SU-DHL-6 (cell line): Measurements from ENCODE around the gene HEXD.
"Not testable (repeated sequence)": the region's sequence is repeated elsewhere in the genome, so short reads cannot be mapped to it uniquely, and the experiment has no call there.

Source experiments
- H2AFZ ChIP-seq: fragments of 200-600 bp; sonication (generic); 2 replicates; pipeline ENCODE4 v1.6.1; 2014; ENCODE audit warnings: low read depth, mild to moderate bottlenecking, moderate library complexity, mixed read lengths, antibody characterized with exemption, low read length; ENCODE audit not compliant: severe bottlenecking
- H3F3A ChIP-seq: fragments of 200-600 bp; shearing (Covaris generic); 2 replicates; pipeline ENCODE4 v1.6.0; 2016; ENCODE audit warnings: antibody characterized with exemption, mild to moderate bottlenecking; ENCODE audit not compliant: insufficient read depth
- H3K27ac ChIP-seq: fragments of 200-600 bp; sonication (generic); 2 replicates; pipeline ENCODE4 v1.5.1; 2016; ENCODE audit warnings: low read depth, mild to moderate bottlenecking, low read length, moderate library complexity, mixed read lengths
- H3K27me3 ChIP-seq: fragments of 200-600 bp; sonication (generic), shearing (Covaris generic); 2 replicates; pipeline ENCODE4 v1.6.0; 2014; ENCODE audit warnings: mild to moderate bottlenecking, low read length
- H3K36me3 ChIP-seq: fragments of 200-600 bp; sonication (generic); 2 replicates; pipeline ENCODE4 v1.6.1; 2014; ENCODE audit warnings: mild to moderate bottlenecking, low read length, mixed read lengths
- H3K4me2 ChIP-seq: fragments of 300-600, 200-600 bp; shearing (Covaris generic), sonication (generic); 2 replicates; pipeline ENCODE4 v1.6.0; 2014; ENCODE audit warnings: low read length, low read depth, mild to moderate bottlenecking; ENCODE audit not compliant: poor library complexity, severe bottlenecking
- H3K4me3 ChIP-seq: fragments of 200-600 bp; sonication (generic); 2 replicates; pipeline ENCODE4 v1.5.1; 2014; ENCODE audit warnings: antibody characterized with exemption, low read length, mild to moderate bottlenecking, mixed read lengths; ENCODE audit not compliant: insufficient read depth, poor library complexity, severe bottlenecking
- H3K79me2 ChIP-seq: fragments of 200-600 bp; sonication (generic); 2 replicates; pipeline ENCODE4 v1.6.1; 2014; ENCODE audit warnings: mild to moderate bottlenecking, low read length, moderate library complexity; ENCODE audit not compliant: insufficient read depth
- H3K9ac ChIP-seq: fragments of 200-600 bp; sonication (generic); 2 replicates; pipeline ENCODE4 v1.7.0; 2014; ENCODE audit warnings: mild to moderate bottlenecking, low read length
- H3K9me2 ChIP-seq: fragments of 200-600 bp; sonication (generic); replicated peaks from 2 replicates; pipeline ENCODE4 v1.6.1; 2014; ENCODE audit warnings: low read length; ENCODE audit not compliant: insufficient read depth
- H3K9me3 ChIP-seq: fragments of 200-600 bp; sonication (generic); 2 replicates; pipeline ENCODE4 v1.6.1; 2014; ENCODE audit warnings: low read length, mixed read lengths; ENCODE audit not compliant: insufficient read depth
- H4K20me1 ChIP-seq: fragments of 200-600 bp; sonication (generic); 2 replicates; pipeline ENCODE4 v1.6.1; 2014; ENCODE audit warnings: low read depth, mild to moderate bottlenecking, antibody characterized with exemption, low read length, moderate library complexity, mixed read lengths
- CTCF ChIP-seq: fragments of 200-600 bp; sonication (generic); IDR thresholded peaks from one replicate; pipeline ENCODE4 v1.5.1; 2017; ENCODE audit warnings: antibody characterized with exemption, mild to moderate bottlenecking, low read length, moderate library complexity; ENCODE audit not compliant: insufficient read depth, poor library complexity, severe bottlenecking
- EZH2phosphoT487 ChIP-seq: fragments of 200-600 bp; sonication (generic), shearing (Covaris generic); conservative IDR thresholded peaks from 2 replicates; pipeline ENCODE4 v1.6.1; 2018; ENCODE audit warnings: mild to moderate bottlenecking, antibody characterized with exemption, low read length, moderate library complexity, mixed read lengths

Gene HEXD

GRCh38 chr17:82371333-82372248 lies 46.6 kb upstream of the HEXD start, which contains the start of gene UTS2R:
Gene UTS2R (plus strand): TSS chr17:82371765. CDS start chr17:82374325, 2,560 bp downstream.
- no peak for TF ChIP-seq CTCF
- no peak for TF ChIP-seq EZH2phosphoT487
- H3K79me2 ChIP-seq, result no peaks in the 10 kb centered on the region
- H3K4me2 ChIP-seq, result peak within 1 kb of the TSS; percentile 36
- no peaks in the 10 kb centered on the region for H3K9me3 ChIP-seq
- H3K4me3 ChIP-seq, result no peak within 1 kb of the TSS
- H2AFZ ChIP-seq, result peak within 1 kb of the TSS; percentile 68
- no peaks in the 10 kb centered on the region for H4K20me1 ChIP-seq
- H3K36me3 ChIP-seq, result no peaks in the 10 kb centered on the region
- H3K27me3 ChIP-seq, result no peaks in the 10 kb centered on the region
- no peaks in the 10 kb centered on the region for H3K9me2 ChIP-seq
- peaks cover 7% of the 10 kb centered on the region; the same call in 1 of the 2 replicates for H3F3A ChIP-seq
- H3K9ac ChIP-seq, result no peak within 1 kb of the TSS
- H3K27ac ChIP-seq, result no peak within 1 kb of the TSS

GRCh38 chr17:82372249-82373071 lies 45.7 kb upstream of the HEXD start:
- peaks cover 1% of the 10 kb centered on the region; the same call in 1 of the 2 replicates for H3F3A ChIP-seq
- H3K36me3 ChIP-seq, result no peaks in the 10 kb centered on the region
- TF ChIP-seq EZH2phosphoT487 (no peak), CTCF (no peak)
- no peaks in the 10 kb centered on the region for H4K20me1 ChIP-seq
- no peak overlapping the region for H3K4me3 ChIP-seq
- no peaks in the 10 kb centered on the region for H3K27me3 ChIP-seq
- H3K9me3 ChIP-seq, result no peaks in the 10 kb centered on the region
- H3K9me2 ChIP-seq, result no peaks in the 10 kb centered on the region
- H3K79me2 ChIP-seq, result no peaks in the 10 kb centered on the region
- H3K4me2 ChIP-seq, result no peak overlapping the region
- no peak overlapping the region for H2AFZ ChIP-seq
- H3K9ac ChIP-seq, result no peak overlapping the region
- H3K27ac ChIP-seq, result no peak overlapping the region

GRCh38 chr17:82373072-82373452 lies 45.1 kb upstream of the HEXD start:
- not testable (repeated sequence) for H3F3A ChIP-seq, H3K27ac ChIP-seq, H3K9ac ChIP-seq, H3K4me2 ChIP-seq, H3K27me3 ChIP-seq, H4K20me1 ChIP-seq, H3K36me3 ChIP-seq, H3K9me2 ChIP-seq, H2AFZ ChIP-seq, H3K79me2 ChIP-seq, H3K4me3 ChIP-seq, H3K9me3 ChIP-seq
